Stimulated activated CD8-positive, alpha-beta memory T cell treated with anti-CD3 and anti-CD28 coated beads, Interleukin-2, amount 100 ng/mL, for 48 hours (primary cell): ENCODE data around the gene GPR141.

Experiments
- DNase-seq, 2 donors: peaks; one replicate each; pipeline ENCODE4 v3.0.0-alpha.2; 2020; ENCODE audit warnings: low read depth in 2 of 2

Gene GPR141

DNA sequence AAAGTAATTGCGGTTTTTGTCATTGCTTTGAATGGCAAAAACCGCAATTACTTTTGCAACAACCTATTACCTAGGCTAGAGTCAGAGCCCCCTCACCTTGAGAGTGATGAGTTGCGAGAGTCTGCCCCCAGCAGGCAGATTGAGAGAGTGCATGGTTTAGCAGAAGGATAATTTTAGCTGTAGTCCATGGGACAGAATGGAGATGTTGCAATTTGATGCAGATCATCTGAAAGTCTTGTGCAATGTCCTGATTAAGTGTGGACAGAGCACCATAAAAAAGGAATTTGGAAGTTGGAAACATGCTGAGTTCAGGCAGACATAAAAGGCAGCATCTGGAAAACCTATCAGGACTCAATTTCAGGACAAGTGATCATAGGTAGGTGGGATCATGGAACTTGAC is 48.7 kb downstream of the GPR141 start:
- no peak for DNase-seq

- DNase-seq: no peak
These were observed 49.3 kb downstream of the GPR141 start for GRCh38 chr7:37732888-37733287.

DNA sequence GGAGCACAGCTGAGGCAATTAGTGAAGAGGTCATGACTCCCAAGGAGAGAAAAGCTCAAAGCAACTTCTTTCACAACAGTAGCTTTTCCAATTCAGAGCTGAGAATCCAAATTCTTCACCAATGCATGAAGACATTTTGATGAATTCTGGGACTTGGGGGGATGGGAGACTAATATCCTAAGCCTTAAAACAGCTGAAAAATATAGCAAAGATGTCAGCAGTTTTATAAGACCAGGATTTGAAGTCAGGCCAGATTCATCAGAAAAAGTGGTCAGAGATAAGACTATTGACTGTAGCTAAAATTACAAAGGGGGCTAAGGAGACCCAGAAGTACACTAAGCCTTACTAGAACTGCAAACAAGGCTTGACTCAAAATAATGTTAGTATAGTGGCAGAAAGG is 51.6 kb downstream of the GPR141 start:
- no peak for DNase-seq

- no peak for DNase-seq
These were observed 54.8 kb downstream of the GPR141 start for GRCh38 chr7:37738321-37738720.

- DNase-seq: no peak
These were observed 56.8 kb downstream of the GPR141 start for GRCh38 chr7:37740398-37740797.

DNA sequence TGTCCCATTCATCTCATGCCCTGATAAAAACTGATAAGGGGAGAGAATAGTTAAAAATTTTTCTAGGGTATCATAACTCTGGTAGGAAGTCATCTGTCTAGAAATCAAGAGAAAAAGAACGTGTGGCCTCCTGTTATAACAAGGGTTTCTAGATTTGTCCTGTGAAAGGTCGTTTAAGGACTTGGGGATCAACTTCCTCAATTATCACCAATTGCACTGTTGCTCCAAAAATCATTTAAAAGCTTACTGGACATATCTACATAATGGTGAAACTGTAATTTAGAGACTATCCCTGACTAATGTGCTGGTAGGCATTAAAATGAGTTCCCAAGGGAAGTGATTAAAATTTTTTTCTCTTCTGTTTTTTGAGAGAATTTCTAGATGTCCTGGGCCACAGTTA is 58.2 kb downstream of the GPR141 start:
- DNase-seq: no peak

DNA sequence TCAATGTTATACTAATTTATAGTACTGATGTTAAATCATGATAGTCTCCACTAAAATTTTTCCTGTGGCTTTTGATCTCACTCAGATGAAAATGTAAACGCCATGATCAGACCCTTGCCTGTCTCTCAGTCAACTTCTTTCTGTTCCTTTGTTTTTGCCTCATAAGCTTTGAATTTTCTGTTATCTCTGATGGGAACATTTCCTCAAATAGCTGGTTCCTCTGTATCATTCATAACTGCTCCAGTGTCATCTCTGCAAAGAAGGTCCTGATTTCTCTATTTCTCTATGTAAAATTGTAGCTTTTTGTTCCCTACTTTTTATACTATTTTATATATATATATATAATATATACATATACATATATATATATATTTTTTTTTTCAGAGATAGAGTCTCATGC is 67.5 kb downstream of the GPR141 start:
- DNase-seq: no peak

DNA sequence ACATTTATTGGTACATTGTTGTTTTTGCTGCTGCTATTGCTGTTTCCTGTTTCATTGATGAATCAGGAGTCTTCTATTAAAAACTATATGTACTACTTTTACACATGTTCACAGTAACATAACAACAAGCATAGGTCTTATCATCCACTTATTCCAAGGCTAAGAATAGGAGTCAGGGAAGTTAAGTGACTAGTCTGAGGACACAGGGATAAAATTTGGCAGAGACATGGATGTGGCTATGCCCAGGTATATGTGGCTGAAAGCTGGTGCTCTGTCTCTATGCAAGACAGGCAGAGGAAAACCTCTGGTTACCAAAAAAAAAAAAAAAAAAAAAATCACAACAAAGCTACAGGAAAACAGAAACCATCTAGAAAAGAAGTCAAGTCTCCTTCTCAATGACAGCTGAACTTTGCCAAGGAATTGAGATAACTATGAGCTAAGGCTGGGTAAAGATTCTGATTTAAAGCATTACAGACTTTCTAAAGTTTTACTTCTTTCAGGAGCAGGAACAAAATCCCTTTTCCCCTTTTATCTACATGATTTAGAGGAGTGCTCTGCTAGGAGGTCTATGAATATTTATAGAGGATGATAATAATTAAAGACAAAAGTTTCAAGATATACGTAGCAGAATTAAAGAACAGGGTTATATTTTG is 70.0 kb downstream of the GPR141 start:
- no peak for DNase-seq

DNA sequence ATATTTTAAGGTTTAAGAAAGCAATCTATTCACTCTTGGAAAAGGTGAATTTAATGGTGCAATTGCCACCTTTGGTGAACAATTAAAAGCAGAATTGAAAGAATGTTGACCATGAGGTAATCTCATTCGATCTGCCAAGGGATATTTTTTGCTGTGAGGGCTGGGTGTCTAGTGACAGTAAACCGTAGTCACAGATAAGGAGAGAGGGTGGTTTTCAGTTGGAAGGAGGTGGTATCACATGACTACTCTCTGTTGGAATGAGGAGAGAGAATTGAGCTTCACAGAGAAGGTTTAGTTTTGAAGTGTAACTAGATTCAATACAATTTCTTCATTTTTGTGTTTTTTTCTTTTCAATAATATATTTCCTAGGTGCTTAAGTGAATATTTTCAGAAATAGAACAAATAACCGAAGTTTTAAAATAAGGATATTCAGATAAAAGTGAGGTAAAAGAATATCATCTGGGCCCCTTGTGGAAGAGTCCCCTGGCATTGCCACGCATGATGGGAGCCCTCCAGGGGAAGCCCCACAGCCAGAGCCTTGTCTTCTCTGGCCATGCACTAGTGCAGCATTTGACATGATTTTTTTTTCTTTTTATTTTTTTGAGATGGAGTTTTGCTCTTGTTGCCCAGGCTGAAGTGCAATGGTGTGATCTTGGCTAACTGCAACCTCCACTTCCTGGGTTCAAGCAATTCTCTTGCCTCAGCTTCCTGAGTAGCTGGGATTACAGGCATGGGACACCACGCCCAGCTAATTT is 73.4 kb downstream of the GPR141 start:
- DNase-seq: no peak

DNA sequence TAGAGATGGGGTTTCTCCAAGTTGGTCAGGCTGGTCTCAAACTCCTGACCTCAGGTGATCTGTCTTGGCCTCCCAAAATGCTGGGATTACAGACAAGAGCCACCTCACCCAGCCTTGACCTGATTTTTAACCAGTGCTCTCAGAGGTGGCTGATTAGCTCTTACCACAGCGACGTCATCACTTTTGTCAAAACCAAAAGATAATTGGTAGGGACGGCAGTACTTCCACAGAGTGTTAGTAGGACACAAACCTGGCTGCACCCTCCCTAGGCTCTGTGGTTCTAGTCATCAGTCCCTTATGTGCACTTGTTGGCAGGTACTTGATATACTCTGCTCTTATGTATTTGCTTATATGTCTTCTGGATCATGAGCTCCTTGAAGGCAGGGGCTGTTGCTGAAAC is 74.0 kb downstream of the GPR141 start:
- DNase-seq: no peak

DNA sequence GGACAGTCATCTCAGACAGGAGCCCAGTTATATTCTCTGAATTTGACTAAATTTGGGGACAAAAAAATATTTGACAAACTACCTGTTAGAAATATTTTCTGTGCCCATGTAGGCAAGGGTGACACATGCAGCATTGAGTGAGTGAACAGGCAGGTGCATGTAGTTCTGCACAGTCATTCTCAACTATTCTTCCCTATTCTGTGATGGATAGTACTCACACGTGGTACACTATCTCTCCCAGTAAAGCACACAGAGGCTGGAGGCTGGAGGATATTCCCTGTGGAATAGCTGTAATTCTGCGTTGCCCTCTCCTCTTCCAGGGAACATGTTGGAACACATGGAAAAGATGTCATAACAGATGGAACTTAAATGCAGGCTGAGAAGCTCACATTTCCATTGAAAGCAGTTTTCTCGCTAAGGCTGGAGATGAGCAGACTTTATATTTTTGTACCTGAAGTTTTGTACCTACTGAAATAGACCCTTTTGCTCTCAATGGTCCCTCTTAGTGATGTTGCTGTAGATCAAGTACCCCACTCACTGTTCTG is 75.0 kb downstream of the GPR141 start:
- DNase-seq: no peak

GRCh38 chr7:37759526-37759925 is 76.0 kb downstream of the GPR141 start:
- DNase-seq: no peak

DNA sequence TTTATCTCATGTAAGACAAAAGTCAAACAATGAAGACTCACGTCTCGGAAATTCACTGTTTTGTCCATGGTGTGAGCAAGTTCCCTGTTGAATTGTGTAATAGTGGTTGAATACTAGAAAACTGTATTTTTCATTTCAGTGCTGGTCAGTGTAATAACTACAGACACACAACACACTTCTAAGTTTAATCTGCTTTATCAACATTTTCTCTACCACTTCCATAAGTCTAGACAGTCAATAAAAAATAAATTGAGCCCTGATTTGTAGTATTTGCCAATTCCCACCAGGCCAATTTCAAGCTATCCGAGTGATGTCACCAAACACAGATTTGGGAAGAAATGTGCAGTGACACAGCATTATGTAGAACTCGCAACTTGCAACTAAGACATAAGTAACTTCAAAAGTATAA is 81.9 kb downstream of the GPR141 start:
- no peak for DNase-seq

- DNase-seq: no peak
These were observed 82.4 kb downstream of the GPR141 start for GRCh38 chr7:37765872-37766525.

DNA sequence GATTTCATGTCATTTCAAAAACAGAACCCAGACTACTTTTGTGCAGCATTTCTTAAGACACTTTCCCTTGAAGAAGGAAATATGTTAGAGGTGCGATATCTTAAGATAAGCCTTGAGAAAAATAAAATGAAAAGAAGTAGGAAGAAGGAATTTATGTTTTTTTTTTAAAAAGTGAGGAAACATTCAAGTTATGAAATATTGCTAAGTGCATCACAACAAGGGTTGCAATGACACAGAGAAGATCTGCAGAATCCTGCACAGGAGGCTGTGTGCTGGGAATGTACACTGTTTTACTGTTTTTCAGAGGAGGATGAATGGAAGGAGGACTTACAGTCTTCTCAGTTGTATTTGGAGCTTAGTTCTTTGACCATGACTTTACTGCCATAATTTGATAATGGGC is 85.0 kb downstream of the GPR141 start:
- no peak for DNase-seq

- no peak for DNase-seq
These were observed 85.7 kb downstream of the GPR141 start for GRCh38 chr7:37769291-37769690.

DNA sequence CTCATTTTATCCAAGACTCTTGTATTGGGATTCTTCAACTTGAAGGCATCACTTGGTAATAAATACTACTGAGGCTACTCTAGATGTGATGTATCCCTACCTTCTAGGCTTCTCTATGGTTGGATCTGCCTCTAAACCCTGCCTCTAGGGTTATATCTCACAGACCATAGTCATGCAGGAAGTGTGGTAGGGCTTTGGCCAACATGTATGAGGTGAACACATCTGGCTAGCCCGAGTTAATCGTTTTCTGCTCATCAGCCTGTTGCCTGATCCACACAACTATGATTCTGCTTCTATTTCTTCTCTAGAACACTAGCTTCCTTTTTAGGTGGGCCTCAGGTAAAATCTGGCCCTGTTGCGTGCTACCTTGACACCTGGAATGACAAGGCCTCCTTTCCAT is 86.2 kb downstream of the GPR141 start:
- DNase-seq: no peak

GRCh38 chr7:37770838-37771237 is 87.3 kb downstream of the GPR141 start:
- DNase-seq: no peak

GRCh38 chr7:37771342-37771741 is 87.8 kb downstream of the GPR141 start:
- DNase-seq: no peak

DNA sequence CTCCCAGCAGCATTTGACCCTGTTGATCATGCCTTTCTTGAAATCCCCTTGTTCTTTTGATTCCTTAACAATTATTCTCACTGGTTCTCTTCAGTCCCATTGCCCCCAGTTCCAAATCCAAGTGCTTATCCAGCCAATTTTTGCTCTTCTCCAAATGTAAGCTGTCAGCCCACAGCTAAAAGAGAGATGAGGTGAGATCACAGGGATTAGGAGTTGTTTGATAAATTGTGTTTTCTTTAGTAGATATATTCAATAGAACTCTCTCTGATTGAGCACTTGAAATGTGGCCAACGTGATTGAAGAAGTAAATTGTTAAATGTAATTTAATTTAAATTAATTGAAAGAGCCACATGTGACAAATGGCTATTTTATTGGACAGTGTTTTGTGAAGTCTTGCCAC is 88.2 kb downstream of the GPR141 start:
- DNase-seq: no peak

- DNase-seq: no peak
These were observed 92.4 kb downstream of the GPR141 start for GRCh38 chr7:37775921-37776320.

DNA sequence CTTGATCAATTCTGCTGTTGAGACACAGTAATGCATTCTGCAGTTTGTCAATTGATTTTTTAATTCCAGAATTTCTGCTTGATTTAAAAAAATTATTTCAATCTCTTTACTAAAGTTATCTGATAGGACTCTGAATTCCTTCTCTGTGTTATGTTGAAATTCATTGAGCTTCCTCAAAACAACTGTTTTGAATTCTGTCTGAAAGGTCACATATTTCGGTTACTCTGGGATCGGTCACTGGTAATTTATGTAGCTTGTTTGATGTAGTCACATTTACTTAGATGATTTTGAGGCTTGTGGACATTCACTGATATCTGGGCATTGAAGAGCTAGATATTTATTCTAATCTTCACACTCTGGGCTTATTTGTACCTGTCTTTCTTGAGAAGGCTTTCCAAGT is 97.6 kb downstream of the GPR141 start:
- DNase-seq: no peak

- no peak for DNase-seq
These were observed 98.6 kb downstream of the GPR141 start for GRCh38 chr7:37782166-37782565.
